ENCODE data around the gene PAXX. TPM values are rescaled to one million over a fixed set of nuclear protein-coding genes. Genes with fewer than 3 reads are reported as not detected.

PAXX gene
- polyA plus RNA-seq, 1 donor from 2014 or later = 276 TPM

- Histone ChIP-seq H3K9me3 (ENCODE audit: low read length) (no peaks in the 10 kb centered on the region), H2AFZ (ENCODE audit: low read depth, low read length) (no peak overlapping the region), H3F3A (ENCODE audit: insufficient read depth, low read length, poor library complexity, severe bottlenecking) (no peaks in the 10 kb centered on the region), H3K9me2 (ENCODE audit: insufficient read depth, low read length) (no peaks in the 10 kb centered on the region), H3K27me3 (ENCODE audit: insufficient read depth, low read depth, low read length) (no peaks in the 10 kb centered on the region), H4K20me1 (ENCODE audit: insufficient read depth) (peaks cover 13% of the 10 kb centered on the region), H3K4me2 (ENCODE audit: low read length) (no peak overlapping the region), H3K4me3 (ENCODE audit: low read length) (no peak overlapping the region), H3K36me3 (ENCODE audit: insufficient read depth, low read length) (no peaks in the 10 kb centered on the region), H3K79me2 (replicated peaks; ENCODE audit: insufficient read depth, low read length) (peaks cover 20% of the 10 kb centered on the region), H3K27ac (ENCODE audit: low read length) (no peak overlapping the region), H3K9ac (ENCODE audit: low read length) (no peak overlapping the region)
- TF ChIP-seq REST (IDR thresholded peaks at IDR 0.05; ENCODE audit: borderline replicate concordance) (no peak), EZH2 (IDR thresholded peaks at IDR 0.05; ENCODE audit: borderline replicate concordance, insufficient read depth, low read length, poor library complexity, severe bottlenecking) (no peak), TAF1 (IDR thresholded peaks at IDR 0.05; ENCODE audit: low read depth) (no peak), MXI1 (conservative IDR thresholded peaks at IDR 0.05; ENCODE audit: poor library complexity, severe bottlenecking) (no peak), RAD21 (conservative IDR thresholded peaks at IDR 0.05) (no peak), POLR2AphosphoS5 (IDR thresholded peaks at IDR 0.05) (no peak), SMC3 (conservative IDR thresholded peaks at IDR 0.05; ENCODE audit: poor library complexity) (no peak), CTCF (IDR thresholded peaks at IDR 0.05; ENCODE audit: poor library complexity, severe bottlenecking) (no peak), EP300 (conservative IDR thresholded peaks at IDR 0.05; ENCODE audit: poor library complexity, severe bottlenecking) (no peak)
Observed at GRCh38 chr9:137040568-137040967, 48.3 kb downstream of the PAXX start.

GRCh38 chr9:137041124-137041523, 48.9 kb downstream of the PAXX start:
- no peak overlapping the region for H3K9ac ChIP-seq (ENCODE audit: low read length)
- no peaks in the 10 kb centered on the region for H3K36me3 ChIP-seq (ENCODE audit: insufficient read depth, low read length)

More at GRCh38 chr9:137041124-137041523, 48.9 kb downstream of the PAXX start:
- Histone ChIP-seq H2AFZ (ENCODE audit: low read depth, low read length) (no peak overlapping the region), H3K4me3 (ENCODE audit: low read length) (no peak overlapping the region), H3K9me3 (ENCODE audit: low read length) (no peaks in the 10 kb centered on the region), H3K4me2 (ENCODE audit: low read length) (no peak overlapping the region), H4K20me1 (ENCODE audit: insufficient read depth) (peaks cover 13% of the 10 kb centered on the region), H3F3A (ENCODE audit: insufficient read depth, low read length, poor library complexity, severe bottlenecking) (no peaks in the 10 kb centered on the region), H3K79me2 (replicated peaks; ENCODE audit: insufficient read depth, low read length) (peaks cover 20% of the 10 kb centered on the region), H3K27me3 (ENCODE audit: insufficient read depth, low read depth, low read length) (no peaks in the 10 kb centered on the region), H3K9me2 (ENCODE audit: insufficient read depth, low read length) (no peaks in the 10 kb centered on the region), H3K27ac (ENCODE audit: low read length) (no peak overlapping the region)
- TF ChIP-seq EZH2 (IDR thresholded peaks at IDR 0.05; ENCODE audit: borderline replicate concordance, insufficient read depth, low read length, poor library complexity, severe bottlenecking) (no peak), POLR2AphosphoS5 (IDR thresholded peaks at IDR 0.05) (no peak), EP300 (conservative IDR thresholded peaks at IDR 0.05; ENCODE audit: poor library complexity, severe bottlenecking) (no peak), RAD21 (conservative IDR thresholded peaks at IDR 0.05) (no peak), CTCF (IDR thresholded peaks at IDR 0.05; ENCODE audit: poor library complexity, severe bottlenecking) (no peak), MXI1 (conservative IDR thresholded peaks at IDR 0.05; ENCODE audit: poor library complexity, severe bottlenecking) (no peak), TAF1 (IDR thresholded peaks at IDR 0.05; ENCODE audit: low read depth) (no peak)

All from neural cell (in vitro differentiated cells).